Fibroblast of skin of right biceps (primary cell): ENCODE results near the gene DNMT3B.

Source experiments
- DNase-seq: peaks from one replicate; pipeline ENCODE4 v3.0.0-alpha.2; 2013

The DNMT3B gene

DNA sequence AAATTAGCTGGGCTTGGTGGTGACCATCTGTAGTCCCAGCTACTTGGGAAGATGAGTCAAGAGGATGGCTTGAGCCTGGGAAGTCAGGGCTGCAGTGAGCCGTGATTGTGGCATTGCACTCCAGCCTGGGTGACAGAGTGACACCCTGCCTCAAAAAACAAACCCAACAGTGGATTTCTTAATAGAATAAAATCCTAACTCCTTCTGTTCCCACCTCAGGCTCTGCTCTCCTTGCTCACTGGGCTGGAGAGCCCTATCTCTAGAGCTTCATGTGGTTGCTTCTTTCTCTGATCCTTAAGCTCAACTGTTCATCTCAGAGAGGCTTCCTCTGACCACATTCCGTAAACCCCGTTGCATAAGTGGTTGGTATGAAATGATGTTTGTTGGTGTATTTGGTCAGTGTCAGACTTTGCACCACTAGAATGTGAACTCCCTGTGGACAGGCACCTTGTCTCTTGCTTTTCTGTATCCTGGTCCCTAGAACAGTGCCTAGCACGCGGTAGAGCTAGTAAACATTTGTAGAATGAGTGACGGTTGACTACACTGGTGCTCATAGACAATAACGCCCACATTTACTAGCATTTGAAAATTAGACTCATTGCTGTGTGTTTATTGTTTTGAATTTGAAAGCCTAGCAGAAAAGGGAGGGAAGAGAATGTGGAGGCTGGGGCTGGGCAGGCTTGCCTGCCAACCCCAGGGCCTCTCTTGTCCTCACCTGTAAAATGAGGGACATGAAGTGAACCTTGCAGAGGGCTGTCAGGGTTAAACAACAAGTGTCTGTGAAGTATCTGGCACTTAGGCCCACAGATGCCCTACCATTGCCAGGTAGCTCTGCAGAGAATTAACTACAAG lies 61.8 kb downstream of the DNMT3B start:
- DNase-seq = peak; percentile 40

DNA sequence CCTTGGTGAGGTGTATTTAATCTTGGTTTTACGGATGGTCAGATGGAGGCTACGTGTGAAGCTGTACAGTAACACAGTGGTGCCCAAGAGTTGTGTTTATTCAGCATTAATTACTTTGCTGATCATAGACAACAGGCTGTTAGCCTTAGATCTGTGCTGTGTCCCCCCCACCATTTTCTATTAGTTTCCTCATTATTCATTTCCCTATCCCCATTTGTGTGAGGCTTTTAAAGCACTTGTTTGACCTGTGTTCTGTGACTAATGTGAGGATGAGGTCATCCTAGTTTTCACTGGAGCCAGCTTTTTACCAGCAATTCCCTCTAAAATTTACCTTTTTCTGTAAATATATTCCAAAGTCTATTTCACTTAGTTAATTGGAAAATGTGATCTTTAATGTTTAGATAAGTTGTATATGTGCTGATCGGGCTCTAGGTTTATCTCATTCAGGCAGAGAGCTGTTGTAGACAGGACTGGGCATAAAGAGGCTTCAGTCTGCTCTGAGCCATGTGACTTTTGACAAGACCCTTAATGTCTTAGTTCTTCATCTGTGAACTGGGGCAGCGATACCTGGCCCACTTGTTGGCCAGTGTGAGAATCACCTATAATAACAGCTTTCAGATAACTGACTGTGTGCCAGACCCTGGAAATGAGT lies 66.0 kb downstream of the DNMT3B start:
- no peak for DNase-seq

DNA sequence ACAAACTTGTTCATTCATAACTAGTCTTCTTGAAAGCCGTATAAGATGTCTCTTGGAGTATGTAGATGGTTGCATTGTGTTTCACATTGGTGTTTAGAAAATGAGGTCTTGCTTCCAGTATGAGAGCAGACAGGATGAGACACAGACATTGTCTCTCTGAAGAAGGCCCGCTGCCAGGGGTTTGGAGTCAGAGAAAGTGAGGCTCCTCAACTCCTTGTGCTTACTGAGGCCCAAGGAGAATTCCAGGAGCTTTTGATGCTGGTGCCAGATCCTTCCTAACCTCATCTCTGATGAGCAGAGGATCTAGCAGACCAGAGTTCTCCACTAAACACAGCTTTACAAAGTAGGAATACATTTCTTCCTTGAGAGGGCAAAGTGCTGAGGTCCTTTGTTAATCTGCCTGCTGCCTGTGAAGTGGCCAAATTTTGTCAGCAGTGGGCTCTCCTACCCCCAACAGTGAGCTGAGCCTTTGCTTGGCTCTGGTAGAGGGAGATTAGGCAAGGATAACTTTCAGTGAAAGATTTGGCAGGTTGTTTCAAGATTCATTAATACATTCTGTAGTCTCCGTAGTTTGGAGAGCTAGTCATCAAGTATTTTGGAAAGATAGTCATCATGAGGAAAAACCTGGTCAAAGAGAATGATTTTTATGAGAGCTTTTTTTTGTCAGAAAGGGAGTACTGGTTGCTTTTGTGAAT lies 67.3 kb downstream of the DNMT3B start:
- DNase-seq = peak; percentile 42

DNA sequence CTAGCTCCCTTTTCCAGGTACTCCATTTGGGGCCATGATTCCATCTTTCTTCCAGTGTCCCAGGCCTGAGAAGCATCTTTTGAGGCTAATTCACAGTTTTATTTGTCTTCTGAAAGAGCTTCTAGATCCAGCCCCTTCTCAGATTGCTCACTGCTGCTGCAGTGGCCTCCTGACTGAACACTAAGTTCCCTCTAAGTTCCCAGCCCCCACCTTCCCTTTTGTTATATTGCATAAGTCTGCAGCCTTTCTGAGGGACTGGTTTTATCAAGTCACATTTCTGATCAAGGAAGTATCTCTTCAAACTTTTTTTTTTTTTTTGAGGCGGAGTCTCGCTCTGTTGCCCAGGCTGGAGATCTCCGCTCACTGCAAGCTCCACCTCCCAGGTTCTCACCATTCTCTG lies 68.3 kb downstream of the DNMT3B start:
- peak; percentile 24 for DNase-seq

GRCh38 chr20:32831982-32832381 lies 69.8 kb downstream of the DNMT3B start:
- no peak for DNase-seq

DNA sequence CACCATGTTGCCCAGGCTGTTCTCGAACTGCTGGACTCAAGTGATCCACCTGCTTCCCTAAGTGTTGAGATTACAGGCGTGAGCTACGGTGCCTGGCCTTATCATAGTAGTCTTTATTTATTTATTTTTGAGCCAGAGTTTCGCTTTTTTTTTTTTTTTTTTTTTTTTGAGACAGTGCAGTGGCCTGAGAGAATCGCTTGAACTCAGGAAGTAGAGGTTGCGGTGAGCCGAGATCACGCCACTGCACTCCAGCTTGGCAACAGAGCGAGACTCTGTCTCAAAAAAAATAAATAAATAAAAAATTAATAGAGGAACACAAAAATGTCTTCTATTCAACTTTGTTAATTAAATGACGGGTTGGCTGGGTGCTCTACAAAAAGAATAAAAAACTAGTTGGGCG lies 70.5 kb downstream of the DNMT3B start:
- DNase-seq = no peak

- DNase-seq = no peak
Measured at GRCh38 chr20:32834972-32835371, 72.8 kb downstream of the DNMT3B start.

GRCh38 chr20:32837157-32837556 lies 75.0 kb downstream of the DNMT3B start:
- DNase-seq = no peak

GRCh38 chr20:32839227-32839981 lies 77.2 kb downstream of the DNMT3B start:
- DNase-seq = no peak

DNA sequence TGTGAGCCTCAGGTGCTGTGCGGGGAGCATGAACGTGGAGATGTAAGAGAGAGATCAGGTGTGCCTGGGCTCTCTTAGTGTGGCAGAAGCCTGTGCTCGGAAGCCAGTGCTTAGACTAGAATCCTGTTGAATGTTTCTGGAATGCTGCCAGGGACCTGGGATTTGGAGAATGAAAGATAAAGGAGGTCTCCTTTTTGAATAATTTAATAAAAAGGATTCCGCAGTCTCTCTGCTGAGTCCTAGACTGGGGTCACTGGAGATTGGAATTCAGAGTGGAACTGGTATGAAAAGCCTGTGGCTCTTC lies 77.7 kb downstream of the DNMT3B start:
- no peak for DNase-seq

- DNase-seq = no peak
Measured at GRCh38 chr20:32841174-32841573, 79.0 kb downstream of the DNMT3B start.

DNA sequence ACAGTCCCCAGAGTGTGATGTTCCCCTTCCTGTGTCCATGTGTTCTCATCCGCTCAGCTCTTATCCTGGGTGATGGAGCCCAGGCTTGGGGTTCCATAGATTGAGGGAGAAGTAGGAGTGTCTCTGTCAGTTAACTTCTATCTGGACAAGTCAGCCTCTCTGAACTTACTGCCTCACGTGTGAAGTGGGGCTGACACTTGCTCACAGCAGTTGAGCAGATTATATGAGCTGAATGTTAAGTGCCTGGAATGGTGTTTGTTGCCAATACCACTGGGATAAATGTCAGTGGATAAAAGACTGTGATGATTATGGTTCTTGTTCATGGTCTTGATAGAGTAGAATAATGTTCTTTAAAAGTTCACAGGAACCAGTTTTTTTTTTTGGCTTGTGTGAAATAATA lies 79.4 kb downstream of the DNMT3B start:
- DNase-seq = no peak

DNA sequence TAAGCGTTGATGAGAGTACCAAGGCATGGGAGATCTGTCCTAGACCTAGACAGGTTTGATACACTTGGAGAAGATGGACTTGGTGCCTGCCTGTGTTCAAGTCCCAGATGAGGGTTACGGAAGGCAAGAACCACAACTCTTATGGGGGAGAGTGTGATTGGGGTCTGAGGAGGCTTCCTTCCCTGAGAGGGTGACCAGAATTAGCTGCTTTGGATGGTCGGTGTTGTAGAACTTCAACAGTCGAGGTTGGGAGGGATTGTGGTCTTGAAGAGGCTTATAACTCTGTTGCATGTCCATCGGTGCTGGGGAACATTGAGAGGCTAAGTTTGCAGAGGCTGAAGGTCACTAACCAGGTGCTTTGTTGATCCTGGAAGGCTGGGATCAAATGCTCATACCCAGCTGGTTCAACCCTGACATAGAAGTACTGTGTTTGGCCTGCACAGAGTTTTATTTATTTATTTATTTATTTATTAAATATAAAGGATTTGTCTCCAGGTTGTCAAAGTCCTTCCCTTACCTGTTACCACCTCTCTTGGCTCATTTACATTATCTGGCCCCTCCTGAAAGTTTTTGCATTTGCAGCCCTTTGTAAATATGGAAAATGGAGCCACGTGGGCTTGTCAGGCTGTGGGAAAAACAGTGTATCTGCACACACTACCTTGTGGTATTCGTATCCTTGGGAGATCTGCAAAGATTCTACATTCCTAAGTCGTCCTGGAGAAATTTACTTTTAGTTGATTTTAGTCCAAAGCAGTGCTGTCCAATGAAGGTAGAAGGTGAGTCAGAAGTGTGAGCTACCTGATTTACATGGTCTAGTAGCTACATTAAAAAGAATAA lies 80.7 kb downstream of the DNMT3B start:
- no peak for DNase-seq

DNA sequence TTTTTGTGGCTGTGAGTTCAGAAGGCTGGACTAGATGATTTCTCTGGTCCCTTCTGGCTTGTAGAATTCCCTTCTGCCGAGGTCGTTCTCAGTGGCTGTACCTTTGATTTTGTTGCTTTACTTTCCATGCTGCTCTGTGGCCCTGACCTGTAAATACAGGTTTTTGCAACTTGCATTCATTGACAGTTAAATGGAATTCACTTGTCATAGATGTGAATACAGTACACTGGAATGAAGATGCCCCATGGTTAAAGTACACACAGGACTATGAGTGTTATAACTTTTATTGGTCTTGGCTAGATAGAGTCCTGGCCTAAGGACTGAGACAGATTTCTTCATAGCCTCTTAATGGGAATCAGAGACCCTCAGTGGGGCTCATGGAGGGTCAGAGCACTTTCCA lies 83.6 kb downstream of the DNMT3B start:
- DNase-seq = no peak

DNA sequence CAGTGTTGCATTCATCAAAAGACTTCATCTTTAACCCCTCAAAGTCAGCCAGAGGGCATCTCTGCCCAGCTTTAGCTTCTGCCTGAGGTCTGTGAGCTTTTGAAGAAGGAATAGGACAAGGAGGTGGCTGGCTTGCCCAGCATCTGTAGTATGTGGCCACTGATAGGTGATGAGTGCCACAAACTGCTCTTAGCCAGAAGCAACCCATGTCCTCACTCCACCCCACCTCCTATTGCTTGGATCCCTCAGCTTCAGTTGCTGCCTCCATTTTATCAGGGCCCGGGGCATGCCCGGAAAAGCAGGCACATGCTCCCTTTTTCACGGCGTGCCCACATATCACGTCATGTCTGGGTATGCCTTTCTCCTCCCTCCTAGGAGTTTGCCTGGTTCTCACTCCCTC lies 84.7 kb downstream of the DNMT3B start:
- DNase-seq = no peak

- DNase-seq = no peak
Measured at GRCh38 chr20:32847964-32848363, 85.8 kb downstream of the DNMT3B start.

DNA sequence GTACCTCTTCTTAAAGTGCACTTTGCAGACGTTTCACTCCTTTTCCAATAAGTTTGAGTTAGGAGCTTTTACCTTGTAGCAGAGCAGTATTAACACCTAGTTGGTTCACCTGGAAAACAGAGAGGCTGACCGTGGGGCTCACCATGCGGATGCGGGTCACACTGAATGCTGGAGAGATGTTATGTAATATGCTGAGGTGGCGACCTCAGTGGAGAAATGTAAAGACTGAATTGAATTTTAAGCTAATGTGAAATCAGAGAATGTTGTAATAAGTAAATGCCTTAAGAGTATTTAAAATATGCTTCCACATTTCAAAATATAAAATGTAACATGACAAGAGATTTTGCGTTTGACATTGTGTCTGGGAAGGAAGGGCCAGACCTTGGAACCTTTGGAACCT lies 86.7 kb downstream of the DNMT3B start:
- DNase-seq = no peak

DNA sequence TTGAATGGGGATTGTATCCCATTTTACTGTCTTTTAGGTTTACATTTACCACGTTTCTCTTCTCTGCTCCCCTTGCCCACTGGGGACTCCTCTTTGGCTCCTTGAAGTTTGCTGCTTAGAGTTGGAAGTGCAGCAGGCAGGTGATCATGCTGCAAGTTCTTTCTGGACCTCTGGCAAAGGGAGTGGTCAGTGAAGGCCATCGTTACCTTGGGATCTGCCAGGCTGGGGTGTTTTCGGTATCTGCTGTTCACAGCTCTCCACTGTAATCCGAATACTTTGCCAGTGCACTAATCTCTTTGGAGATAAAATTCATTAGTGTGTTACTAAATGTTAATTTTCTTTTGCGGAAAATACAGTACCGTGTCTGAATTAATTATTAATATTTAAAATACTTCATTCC lies 87.4 kb downstream of the DNMT3B start:
- DNase-seq = no peak

GRCh38 chr20:32855387-32855786 lies 93.2 kb downstream of the DNMT3B start:
- DNase-seq = no peak

GRCh38 chr20:32858189-32858588 lies 96.0 kb downstream of the DNMT3B start:
- DNase-seq = no peak
